Spinal cord (tissue), 10 donors: ENCODE data around the gene ZNF407. TPM values are rescaled to one million over a fixed set of nuclear protein-coding genes. Genes with fewer than 3 reads are reported as not detected.
"Not testable (repeated sequence)": the region's sequence is repeated elsewhere in the genome, so short reads cannot be mapped to it uniquely, and the experiment has no call there.

Experiments
- DNase-seq, 6 donors: peaks; one replicate each; pipeline versions ENCODE4 v3.0.0 to v3.0.0-alpha.2; 2013 to 2015; ENCODE audit warnings: low spot score in 6 of 6, low read depth in 4 of 6
- H3K27ac ChIP-seq: one replicate; pipeline ENCODE4 v1.5.1; 2013; ENCODE audit warnings: low read depth, low read length, control low read depth
- H3K27me3 ChIP-seq: one replicate; pipeline ENCODE4 v1.6.1; 2013; ENCODE audit warnings: low read length; ENCODE audit not compliant: control insufficient read depth, insufficient read depth
- H3K36me3 ChIP-seq: one replicate; pipeline ENCODE4 v1.6.1; 2013; ENCODE audit warnings: low read length; ENCODE audit not compliant: control insufficient read depth, insufficient read depth
- H3K4me1 ChIP-seq: one replicate; pipeline ENCODE4 v1.6.1; 2013; ENCODE audit warnings: low read length; ENCODE audit not compliant: control insufficient read depth, insufficient read depth
- H3K4me3 ChIP-seq: one replicate; pipeline ENCODE4 v1.5.1; 2013; ENCODE audit warnings: low read depth, low read length, control low read depth
- H3K9me3 ChIP-seq: one replicate; pipeline ENCODE4 v1.6.1; 2013; ENCODE audit warnings: low read length; ENCODE audit not compliant: control insufficient read depth, insufficient read depth
- WGBS: methylation state at CpG from one replicate; pipeline ENCODE4 v1.1.5; 2013; ENCODE audit warnings: missing lambda C conversion rate; ENCODE audit not compliant: insufficient coverage; 5-methylcytosine and 5-hydroxymethylcytosine counted together
- polyA plus RNA-seq, 2 donors: library from polyadenylated mRNA; unstranded; fragments of 120-200 nt; gene quantifications; one replicate each; pipeline ENCODE4 v1.2.1, GENCODE V29; 2013; ENCODE audit not compliant: insufficient read length in 2 of 2
- total RNA-seq, 2 donors: library from RNA; depleted of rRNA in 1 of 2; stranded (reverse); fragments of 120-200 nt in 1 of 2; fragments of >200 nt in 1 of 2; gene quantifications; one replicate each; pipeline versions ENCODE4 v1.2.3 to v1.2.4, GENCODE V29; 2013 to 2014
- donor health status: healthy.

Gene ZNF407
- total and polyA plus RNA-seq, 4 donors: 7.9 to 22.8 (median 13.2) TPM

GRCh38 chr18:75087119-75088020 lies 489.7 kb downstream of the ZNF407 start:
- Histone ChIP-seq H3K9me3 (no peaks in the 10 kb centered on the region), H3K27ac (no peak overlapping the region), H3K27me3 (no peaks in the 10 kb centered on the region), H3K4me3 (no peak overlapping the region), H3K4me1 (no peaks in the 10 kb centered on the region), H3K36me3 (no peaks in the 10 kb centered on the region)
- no peak for DNase-seq
- WGBS: 97% methylated on average over 36 of the region's 43 CpGs

- no peak overlapping the region for H3K27ac ChIP-seq
- H3K4me1 ChIP-seq: no peaks in the 10 kb centered on the region
- H3K9me3 ChIP-seq: no peaks in the 10 kb centered on the region
- DNase-seq: no peak
- H3K27me3 ChIP-seq: no peaks in the 10 kb centered on the region
- WGBS: 90% methylated on average over 4 of the region's 8 CpGs
- H3K36me3 ChIP-seq: no peaks in the 10 kb centered on the region
- H3K4me3 ChIP-seq: no peak overlapping the region
Measured at GRCh38 chr18:75088021-75088506, 490.4 kb downstream of the ZNF407 start.

- no peak for DNase-seq
Measured at GRCh38 chr18:75088622-75089211, 491.0 kb downstream of the ZNF407 start.

GRCh38 chr18:75089748-75090327 lies 492.2 kb downstream of the ZNF407 start:
- Histone ChIP-seq H3K9me3 (no peaks in the 10 kb centered on the region), H3K4me1 (no peaks in the 10 kb centered on the region), H3K4me3 (no peak overlapping the region), H3K27ac (no peak overlapping the region), H3K27me3 (no peaks in the 10 kb centered on the region), H3K36me3 (no peaks in the 10 kb centered on the region)
- no peak for DNase-seq
- 89% methylated on average over 29 of the region's 31 CpGs for WGBS

More at GRCh38 chr18:75088622-75089211, 491.0 kb downstream of the ZNF407 start:
- Histone ChIP-seq H3K4me1 (no peaks in the 10 kb centered on the region), H3K27ac (no peak overlapping the region), H3K27me3 (no peaks in the 10 kb centered on the region), H3K36me3 (no peaks in the 10 kb centered on the region), H3K4me3 (no peak overlapping the region), H3K9me3 (no peaks in the 10 kb centered on the region)
- 95% methylated on average over 16 of the region's 20 CpGs for WGBS

GRCh38 chr18:75090336-75090735 lies 492.7 kb downstream of the ZNF407 start:
- Histone ChIP-seq H3K36me3 (no peaks in the 10 kb centered on the region), H3K9me3 (no peaks in the 10 kb centered on the region), H3K27ac (no peak overlapping the region), H3K4me1 (no peaks in the 10 kb centered on the region), H3K4me3 (no peak overlapping the region), H3K27me3 (no peaks in the 10 kb centered on the region)
- 85% methylated on average over 22 of the region's 22 CpGs for WGBS
- no peak for DNase-seq

- Histone ChIP-seq H3K9me3 (no peaks in the 10 kb centered on the region), H3K27ac (no peak overlapping the region), H3K4me3 (no peak overlapping the region), H3K36me3 (no peaks in the 10 kb centered on the region), H3K27me3 (no peaks in the 10 kb centered on the region), H3K4me1 (no peaks in the 10 kb centered on the region)
- DNase-seq: no peak
- 100% methylated on average over 2 of the region's 6 CpGs for WGBS
Measured at GRCh38 chr18:75097491-75098225, 500.0 kb downstream of the ZNF407 start.

- Histone ChIP-seq H3K27ac (no peak overlapping the region), H3K4me3 (no peak overlapping the region), H3K4me1 (no peaks in the 10 kb centered on the region), H3K9me3 (no peaks in the 10 kb centered on the region), H3K36me3 (no peaks in the 10 kb centered on the region), H3K27me3 (no peaks in the 10 kb centered on the region)
- DNase-seq: no peak
- 75% methylated on average over 2 of the region's 3 CpGs for WGBS
Measured at GRCh38 chr18:75100832-75101630, 503.4 kb downstream of the ZNF407 start.

GRCh38 chr18:75101916-75102315 lies 504.2 kb downstream of the ZNF407 start:
- Histone ChIP-seq H3K27me3 (no peaks in the 10 kb centered on the region), H3K27ac (no peak overlapping the region), H3K4me1 (peaks cover 5% of the 10 kb centered on the region), H3K36me3 (no peaks in the 10 kb centered on the region), H3K9me3 (no peaks in the 10 kb centered on the region), H3K4me3 (no peak overlapping the region)
- no peak for DNase-seq
- 77% methylated on average over 2 of the region's 3 CpGs for WGBS

GRCh38 chr18:75104029-75104428 lies 506.4 kb downstream of the ZNF407 start:
- not testable (repeated sequence) for H3K27me3 ChIP-seq, H3K4me3 ChIP-seq, H3K36me3 ChIP-seq, DNase-seq, H3K27ac ChIP-seq, H3K9me3 ChIP-seq
- WGBS: 50% methylated on average over 2 of the region's 6 CpGs
- H3K4me1 ChIP-seq: peaks cover 12% of the 10 kb centered on the region
